Activated naive CD4-positive, alpha-beta T cell (primary cell): ENCODE data around the gene CEP63.
"Not testable (repeated sequence)": the region's sequence is repeated elsewhere in the genome, so short reads cannot be mapped to it uniquely, and the experiment has no call there.

Experiments
- DNase-seq, 4 experiments: peaks; one replicate each; lab custom pipeline; 2025; lab: John Stamatoyannopoulos, UW

The CEP63 gene

DNA sequence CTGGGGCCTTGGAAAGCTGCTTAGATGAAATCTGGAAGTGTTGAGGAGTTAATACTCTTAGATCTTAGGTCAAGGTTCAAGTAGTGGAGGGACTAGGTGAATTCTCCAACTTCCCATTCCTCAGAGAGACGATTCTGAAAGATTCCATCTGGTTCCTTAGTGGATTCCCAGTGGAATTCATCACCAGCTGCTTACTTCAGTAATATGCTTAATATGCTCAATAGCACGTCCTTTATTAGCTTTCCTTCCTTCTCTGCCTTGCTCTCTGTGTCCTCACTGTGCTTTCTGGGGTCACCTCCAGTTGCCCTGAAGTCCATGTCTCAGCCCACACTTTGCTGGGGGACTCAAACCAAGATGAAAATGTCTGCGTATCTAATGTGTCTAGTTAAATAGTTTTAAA, 31.0 kb downstream of the CEP63 start:
- DNase-seq: no peak

DNA sequence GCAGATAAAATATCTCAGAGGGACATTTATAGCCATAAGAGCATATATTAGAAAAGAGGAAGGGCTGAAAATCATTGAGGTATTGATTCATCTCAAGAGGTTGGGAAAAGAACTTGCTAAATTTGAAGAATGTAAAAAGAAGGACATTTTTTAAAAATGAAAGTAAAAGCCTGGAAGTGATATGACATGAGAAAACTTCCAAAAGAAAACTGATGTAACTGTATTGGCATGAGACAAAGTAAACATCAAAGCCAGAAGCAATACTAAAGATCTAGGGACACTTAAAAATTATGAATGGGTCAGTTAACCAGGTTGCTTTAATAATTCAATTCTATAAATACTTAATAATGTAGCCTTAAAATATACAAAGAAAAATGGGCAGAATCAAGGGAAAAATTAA, 31.9 kb downstream of the CEP63 start:
- no peak for DNase-seq

DNA sequence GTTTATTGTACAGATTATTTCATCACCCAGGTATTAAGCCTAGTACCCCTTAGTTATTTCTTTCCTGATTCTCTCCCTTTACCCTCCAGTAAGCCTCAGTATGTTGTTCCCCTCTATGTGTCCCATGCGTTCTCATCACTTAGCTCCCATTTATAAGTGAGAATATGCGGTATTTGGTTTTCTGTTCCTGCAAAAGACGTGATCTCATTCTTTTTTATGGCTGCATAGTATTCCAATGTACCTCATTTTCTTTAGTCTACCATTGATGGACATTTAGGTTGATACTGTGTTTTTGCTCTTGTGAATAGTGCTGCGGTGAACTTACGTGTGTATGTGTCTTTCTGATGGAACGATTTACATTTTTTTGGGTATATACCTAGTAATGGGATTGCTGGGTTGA, 36.7 kb downstream of the CEP63 start:
- no peak for DNase-seq

DNA sequence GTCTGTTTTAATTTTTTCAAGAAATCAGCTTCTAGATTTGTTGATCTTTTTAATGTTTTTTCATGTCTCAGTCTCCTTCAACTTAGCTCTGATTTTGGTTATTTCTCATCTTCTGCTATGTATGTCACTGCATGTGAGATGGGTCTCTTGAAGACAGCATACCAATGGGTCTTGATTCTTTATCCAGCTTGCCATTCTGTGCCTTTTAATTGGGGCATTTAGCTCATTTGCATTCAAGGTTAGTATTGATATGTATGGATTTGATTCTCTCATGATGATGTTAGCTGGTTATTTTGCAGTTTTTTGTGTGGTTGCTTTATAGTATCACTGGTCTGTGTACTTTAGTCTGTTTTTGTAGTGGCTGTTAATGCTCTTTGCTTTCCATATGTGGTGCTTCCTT, 39.4 kb downstream of the CEP63 start:
- DNase-seq: no peak

DNA sequence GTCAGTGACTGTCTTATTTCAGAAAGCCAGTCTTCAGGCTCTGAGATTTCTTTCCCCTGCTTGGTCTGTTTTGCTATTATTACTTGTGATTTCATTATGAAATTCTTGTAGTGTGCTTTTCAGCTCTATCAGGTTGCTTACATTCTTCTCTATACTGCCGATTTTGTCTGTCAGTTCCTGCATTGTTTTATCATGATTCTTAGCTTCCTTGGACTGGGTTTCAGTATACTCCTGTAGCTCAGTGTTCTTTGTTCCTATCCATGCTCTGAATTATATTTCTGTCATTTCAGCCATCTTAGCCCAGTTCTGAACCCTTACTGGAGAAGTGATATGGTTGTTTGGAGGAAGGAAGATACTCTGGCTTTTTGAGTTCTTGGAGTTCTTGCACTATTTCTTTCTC, 40.5 kb downstream of the CEP63 start:
- DNase-seq: no peak

DNA sequence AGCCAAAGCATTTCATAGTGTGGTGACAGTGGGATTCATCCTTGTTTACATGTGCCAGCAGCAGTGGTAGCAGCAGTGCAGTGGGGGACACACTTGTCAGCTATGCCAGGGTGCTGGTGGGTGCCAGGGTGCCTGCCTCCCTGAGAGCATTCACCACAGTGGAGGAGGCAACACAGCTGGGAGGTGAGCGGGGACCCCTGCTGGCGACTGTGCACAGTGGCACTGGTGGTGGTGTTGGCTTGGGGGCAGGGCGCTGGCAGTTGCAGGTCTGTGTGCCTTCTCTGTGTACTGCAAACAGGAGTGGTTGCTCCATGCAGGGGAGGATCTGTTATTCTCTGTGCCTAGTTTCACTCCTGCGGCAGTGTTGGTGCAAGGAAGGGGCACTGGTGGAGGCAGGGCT, 41.2 kb downstream of the CEP63 start:
- DNase-seq: no peak

DNA sequence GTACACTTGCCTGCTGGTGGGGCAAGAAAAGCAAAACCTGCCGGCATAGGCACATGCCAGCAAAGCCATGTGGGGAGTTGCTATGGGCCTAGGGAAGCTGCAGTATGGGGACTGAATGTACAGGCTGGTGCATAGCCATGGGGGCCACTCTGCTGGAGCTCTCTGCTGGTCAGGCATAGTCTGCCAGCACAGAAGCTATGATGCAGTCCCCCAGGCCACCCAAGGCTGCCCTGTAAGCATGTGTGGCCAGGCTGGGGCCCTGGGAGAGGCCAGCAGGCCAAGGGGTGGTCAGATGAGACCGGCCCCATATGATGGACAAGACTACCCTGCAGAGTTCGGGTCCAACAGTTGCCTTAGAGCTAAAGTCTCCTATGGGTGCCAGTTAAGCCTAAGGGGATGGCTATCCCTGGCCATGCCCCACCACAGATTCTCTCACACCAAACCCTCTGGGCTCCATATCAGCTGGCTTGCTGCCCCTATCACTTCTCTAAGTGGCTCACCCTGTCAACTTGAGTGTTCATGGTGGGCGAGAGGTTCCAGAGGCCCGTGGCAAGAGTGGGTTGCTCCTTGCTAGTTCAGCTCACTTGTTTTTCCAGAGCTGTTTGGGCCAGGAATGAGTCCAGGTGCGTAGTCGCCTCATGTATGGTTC, 41.8 kb downstream of the CEP63 start:
- DNase-seq: no peak

DNA sequence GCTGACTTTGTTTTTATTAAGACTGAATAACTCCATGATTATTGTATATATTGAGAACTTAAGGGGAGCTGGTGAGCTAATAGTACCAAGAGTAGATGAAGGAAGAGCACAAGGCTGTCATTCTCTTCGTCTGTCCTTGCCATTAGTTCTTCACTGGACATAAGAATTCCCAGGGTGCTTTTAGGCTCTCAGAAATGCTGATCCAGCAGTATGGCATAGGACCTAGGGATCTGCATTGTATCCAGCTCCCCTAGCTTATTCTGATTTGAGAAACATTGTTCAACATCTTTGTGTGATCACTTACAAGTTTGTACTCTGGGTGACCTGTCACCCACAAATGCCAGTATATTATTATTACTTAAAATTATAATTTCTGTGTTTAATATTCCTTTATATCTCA, 47.6 kb downstream of the CEP63 start:
- no peak for DNase-seq

DNA sequence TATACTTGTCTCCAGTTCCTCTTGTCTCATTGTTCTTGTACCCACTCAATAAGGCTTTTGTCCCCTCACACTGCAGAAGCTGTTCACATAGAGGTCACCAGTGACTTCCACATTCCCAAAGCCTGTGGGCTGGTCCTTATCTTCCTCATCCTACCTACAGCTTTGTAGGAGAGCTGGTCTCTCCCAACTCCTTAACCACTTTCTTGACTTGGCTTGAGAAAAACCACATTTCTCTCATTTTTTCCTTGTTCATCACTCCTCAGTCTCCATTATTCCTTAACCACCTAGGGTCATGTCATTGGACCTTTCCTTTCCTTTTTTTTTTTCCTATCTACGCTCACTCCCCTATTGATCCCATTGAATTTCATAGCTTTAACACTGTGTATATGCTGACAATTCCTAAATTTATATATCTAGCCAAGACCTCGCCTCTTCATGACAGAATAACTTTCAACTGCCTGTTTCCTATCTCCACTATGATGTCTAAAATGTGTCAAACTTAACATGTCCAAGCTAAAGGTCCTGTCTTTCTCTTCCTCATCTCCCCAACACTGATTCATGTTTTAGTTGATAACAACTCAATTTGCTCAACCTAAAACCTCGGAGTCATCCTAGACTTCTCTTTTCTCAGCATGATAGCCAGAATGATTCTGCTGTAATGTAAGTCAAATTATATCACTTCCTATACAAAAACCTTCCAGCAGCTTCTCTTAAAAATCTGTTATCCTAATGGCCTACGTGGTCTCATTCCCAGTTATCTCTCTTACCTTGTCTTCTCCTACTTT, 49.5 kb downstream of the CEP63 start:
- DNase-seq: no peak

DNA sequence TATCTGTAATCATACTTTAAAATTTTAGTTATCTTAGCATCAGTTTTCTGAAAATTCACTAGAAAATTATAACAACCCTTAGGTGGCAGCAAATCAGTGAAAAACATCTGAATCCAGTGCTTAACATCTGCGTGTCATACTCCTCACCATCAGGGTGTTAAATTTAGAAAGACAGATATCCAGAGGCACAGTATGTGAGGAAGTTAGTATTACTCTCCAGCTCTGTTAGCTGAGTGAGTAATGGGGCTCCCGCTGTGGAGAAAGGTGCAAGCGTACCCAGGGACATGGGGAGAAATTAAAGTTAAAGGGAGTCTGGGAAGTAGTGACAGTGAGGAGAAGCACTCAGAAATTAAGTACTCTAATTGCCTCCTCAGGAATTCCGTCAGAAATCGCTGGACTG, 50.9 kb downstream of the CEP63 start:
- no peak for DNase-seq

DNA sequence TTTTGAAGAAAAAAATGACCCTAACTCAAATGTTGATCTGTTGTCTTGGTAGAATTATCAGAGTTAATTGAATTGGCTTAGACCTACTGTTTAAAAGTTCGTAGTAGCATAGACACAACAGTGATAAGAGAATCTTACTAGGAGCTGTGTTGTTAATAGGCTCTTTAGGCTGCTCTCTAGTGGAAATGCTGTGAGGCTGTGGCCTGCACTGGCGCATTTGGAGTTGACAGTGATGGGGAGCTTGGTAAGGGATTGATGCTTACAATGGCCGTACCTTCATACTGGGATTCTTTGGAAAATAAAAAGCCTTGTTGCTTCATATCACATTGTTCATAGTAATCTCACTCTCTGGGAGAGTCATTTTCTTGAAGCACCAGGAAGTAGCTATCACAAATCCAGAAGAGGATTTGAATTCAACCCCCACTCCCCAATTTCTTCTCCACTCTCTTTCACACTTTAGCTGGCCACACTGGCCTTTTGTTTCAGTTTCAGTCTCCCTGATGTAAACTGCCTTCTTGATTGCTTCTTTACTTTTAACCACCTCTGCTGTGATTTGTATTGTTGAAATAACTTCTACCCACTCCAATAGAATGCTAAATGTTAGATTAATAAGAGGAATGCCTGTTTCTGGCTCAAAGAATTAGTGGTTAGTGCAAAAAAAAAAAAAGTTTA, 56.6 kb downstream of the CEP63 start:
- DNase-seq: no peak

DNA sequence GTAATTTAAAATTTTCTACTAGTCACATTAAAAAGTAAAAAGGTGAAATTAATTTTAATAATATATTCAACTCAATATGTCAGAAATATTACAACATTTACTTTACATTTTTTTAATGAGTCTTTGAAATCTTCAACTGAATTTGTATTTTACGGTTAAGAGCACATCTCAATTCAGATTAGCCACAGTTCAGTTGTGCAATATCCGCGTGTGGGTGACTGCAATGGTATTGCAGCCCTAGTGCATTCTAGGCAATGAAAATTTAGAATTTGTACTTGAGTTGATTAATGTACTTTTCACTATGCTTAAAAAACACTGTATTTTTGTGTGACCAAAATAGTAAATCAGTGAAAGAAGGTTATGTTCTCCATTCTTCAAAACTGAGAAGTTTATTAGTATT, 57.3 kb downstream of the CEP63 start:
- no peak for DNase-seq

DNA sequence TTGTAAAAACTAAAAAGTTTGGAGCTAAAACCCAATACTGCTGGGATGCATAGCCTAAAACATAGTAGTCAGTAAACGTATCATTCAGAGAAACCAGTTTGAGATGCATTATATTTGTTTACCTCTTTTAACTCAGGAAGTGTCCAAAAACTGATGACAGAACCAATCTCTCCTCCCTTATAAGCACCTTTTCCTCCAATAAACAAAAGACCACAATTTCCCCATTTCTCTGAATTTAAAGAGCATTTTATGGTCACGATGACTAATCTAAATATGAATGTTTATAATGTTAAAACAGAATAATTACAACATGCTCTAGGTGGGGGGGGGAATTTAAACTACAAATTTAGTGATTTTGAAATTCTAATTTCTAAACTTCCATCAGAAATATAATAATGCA, 58.5 kb downstream of the CEP63 start:
- no peak for DNase-seq

DNA sequence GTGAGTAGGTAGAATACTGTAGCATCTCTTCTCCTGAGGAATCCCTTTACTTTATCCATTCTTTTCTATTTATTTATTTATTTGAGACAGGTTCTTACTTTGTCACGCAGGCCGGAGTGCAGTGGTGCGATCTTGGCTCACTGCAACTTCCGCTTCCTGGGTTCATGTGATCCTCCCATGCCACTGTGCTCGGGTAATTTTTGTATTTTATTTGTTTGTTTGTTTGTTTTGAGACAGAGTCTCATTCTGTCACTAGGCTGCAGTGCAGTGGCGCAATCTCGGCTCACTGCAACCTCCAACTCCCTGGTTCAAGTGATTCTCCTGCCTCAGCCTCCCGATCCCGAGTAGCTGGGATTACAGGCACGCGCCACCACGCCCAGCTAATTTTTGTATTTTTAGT, 58.9 kb downstream of the CEP63 start:
- not testable (repeated sequence) for DNase-seq

DNA sequence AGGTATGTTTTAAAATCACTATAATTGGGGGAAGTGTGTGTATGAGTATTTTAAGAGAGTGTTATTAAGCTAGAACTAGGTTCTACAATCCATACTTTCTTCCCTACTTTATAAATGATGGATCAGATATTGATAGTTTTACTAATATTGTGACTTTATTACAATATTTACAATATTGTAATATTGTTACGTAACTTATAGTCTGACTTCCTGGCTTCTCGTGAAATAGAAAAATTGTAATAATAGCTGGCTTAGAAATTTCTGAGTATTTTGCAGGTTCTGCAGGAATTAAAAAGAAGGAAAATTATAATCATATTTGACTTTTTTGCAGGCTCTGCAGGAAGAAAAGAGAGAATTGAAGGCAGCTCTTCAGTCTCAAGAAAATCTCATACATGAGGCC, 60.0 kb downstream of the CEP63 start:
- DNase-seq: no peak

DNA sequence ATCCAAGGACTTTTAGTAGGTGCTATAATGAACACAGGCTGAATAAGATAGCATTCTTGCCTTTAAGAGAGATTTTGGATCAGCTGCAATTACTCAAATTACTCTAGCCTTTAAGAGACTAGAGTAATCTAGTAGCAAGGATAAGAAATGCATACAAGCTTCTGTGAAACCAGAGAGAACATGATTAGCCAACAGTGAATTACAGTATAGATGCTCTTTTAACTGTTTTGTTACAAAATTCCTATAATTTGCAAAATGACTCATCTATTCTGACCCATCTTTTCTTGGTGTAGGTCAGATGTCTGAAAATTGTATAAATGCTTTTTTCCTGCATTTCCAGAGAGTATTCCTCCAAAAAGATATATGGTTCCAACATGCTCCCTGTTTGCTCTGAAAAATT, 66.9 kb downstream of the CEP63 start:
- no peak for DNase-seq

DNA sequence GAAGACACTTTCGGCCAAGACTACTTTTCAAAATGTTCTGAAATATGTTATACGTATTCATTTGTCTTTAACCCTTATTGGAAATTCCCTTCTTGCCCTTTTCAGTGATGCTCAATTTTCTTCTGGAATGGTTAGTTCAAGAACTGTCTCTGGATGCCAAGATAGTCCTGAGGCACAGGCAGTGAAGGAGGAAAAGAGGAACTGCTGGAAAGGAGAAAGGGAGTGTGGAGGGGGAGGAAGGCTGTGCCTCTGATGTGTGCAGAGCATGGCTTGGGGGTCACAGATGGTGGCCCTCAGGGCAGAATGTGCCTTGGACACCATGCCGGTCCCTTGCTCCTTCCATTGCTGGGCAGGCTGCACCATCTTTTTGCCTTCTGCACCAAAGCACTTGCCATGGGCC, 73.7 kb downstream of the CEP63 start:
- DNase-seq: no peak

DNA sequence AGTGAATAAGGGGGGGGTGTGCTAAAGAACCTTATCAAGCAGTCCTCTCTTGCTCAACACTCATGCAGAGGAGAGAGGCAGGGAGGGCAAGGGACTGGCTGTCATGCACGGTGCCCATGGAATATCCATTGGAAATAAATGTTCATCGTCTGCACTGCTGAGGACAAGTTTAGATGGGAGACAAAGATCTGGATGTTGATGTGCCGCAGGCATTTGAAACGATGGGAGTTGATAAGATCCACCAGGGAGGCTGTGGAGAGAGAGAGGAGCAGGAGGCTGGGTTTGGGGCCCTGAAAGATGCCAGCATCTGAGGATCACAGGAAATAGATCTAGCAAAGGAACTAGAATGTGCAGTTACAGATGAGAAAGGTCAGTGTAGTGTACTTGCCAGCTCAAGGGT, 76.2 kb downstream of the CEP63 start:
- DNase-seq: no peak

DNA sequence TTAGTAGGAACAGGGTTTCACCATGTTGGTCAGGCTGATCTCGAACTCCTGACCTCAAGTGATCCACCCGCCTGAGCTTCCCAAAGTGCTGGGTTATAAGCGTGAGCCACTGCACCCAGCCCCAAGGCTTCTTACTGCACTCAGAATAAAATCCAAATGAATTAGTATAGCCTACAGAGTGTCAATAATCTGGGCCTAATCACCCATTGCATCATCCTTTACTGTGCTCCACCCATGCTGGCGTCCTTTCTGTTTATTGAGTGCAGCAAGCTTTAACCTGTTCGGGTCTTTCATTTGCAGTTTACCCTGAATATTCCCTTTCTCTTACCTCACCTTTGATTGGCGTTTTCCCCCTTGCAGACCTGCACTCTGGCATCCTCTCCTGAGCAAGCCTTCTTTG, 77.7 kb downstream of the CEP63 start:
- no peak for DNase-seq

DNA sequence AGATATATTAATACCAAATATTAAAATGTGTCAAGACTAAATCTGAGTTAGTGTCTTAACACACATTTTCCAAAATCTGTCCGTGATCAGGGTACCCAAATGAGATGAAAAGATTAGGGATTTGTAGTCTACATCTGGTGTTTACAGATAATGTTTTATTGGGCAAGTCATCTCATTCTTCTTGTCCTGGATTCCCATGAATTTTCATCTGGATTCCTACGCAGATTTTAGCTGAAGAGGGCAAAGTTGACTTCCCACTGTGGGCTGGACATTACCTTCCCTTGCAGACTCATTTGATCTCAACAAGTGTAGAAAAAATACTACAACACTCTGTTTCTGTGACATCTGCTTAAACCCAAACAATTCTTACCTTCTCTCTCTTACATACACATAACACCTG, 79.1 kb downstream of the CEP63 start:
- DNase-seq: no peak

DNA sequence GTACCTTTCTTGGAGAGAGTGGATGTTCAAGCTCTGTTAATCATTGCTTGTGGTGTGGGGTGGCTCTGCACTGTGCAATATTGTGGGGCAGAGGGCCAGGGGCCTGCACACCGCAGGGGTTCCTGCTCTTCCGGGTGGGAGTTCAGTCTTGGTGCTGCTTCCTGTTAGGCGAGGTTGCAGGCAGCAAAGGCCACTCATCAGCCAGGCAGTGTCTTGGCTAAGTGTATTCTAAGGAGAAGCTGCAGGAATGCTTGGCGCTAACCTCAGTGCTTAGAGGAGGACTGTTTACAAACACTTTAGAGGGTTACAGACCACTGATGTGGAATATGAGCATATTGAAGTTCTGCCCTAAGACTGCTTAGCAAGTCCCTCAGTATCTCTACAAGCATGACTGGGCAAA, 81.7 kb downstream of the CEP63 start:
- no peak for DNase-seq

DNA sequence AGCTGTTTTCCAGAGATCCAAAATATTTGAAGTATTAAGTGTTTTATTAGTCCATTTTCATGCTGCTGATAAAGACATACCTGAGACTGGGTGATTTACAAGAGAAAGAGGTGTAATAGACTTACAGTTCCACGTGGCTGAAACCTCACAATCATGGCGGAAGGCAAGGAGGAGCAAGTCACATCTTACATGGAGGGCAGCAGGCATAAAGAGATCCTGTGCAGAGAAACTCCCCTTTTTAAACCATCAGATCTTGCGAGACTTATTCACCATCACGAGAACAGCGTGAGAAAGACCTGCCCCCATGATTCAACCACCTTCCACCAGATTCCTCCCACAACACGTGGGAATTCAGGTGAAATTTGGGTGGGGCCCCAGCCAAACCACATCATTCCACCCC, 82.9 kb downstream of the CEP63 start:
- no peak for DNase-seq

DNA sequence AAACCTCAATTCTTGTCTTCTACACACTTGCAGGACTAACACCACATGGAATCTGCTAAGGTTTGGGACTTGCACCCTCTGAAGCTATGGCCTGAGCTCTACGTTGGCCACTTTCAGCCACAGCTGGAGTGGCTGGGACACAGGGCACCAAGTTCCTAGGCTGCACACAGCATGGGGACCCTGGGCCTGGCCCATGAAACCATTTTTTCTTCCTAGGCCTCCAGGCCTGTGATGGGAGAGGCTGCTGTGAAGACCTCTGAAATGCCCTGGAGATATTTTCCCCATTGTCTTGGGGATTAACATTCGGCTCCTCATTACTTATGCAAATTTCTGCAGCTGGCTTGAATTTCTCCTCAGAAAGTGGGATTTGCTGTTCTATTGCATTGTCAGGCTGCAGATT, 84.0 kb downstream of the CEP63 start:
- DNase-seq: not testable (repeated sequence)
